ENCODE data around the gene PNLIP. TPM values are rescaled to one million over a fixed set of nuclear protein-coding genes. Genes with fewer than 3 reads are reported as not detected.

The PNLIP gene
- polyA plus RNA-seq, 1 of the 3 experiments (the other 2 are of a cell fraction): not detected

GRCh38 chr10:116614796-116615195 is 69.1 kb downstream of the PNLIP start:
- Histone ChIP-seq H4K20me1 (ENCODE audit: insufficient read depth) (no peaks in the 10 kb centered on the region), H3K4me2 (no peak overlapping the region)
- CTCF ChIA-PET: interaction anchor here (0.7 to 5.2 kb wide), 2 partner anchors 13 to 560 kb away, joined by 3 to 39 read pairs; no protein-coding TSS in a partner anchor

GRCh38 chr10:116615199-116615776 is 69.6 kb downstream of the PNLIP start:
- no peak for DNase-seq
- CTCF ChIA-PET: interaction anchor here (0.7 to 5.2 kb wide), 2 partner anchors 12 to 559 kb away, joined by 3 to 39 read pairs; no protein-coding TSS in a partner anchor
- Histone ChIP-seq H3K9me3 (no peaks in the 10 kb centered on the region), H2AFZ (ENCODE audit: low read depth) (no peak overlapping the region), H3F3A (replicated peaks; ENCODE audit: insufficient read depth) (no peaks in the 10 kb centered on the region), H3K27me3 (ENCODE audit: insufficient read depth) (no peaks in the 10 kb centered on the region; the same call in 1 of the 2 replicates), H3K4me3 (ENCODE audit: low read depth in 2 of 2, low read length in 1 of 2) (no peak overlapping the region), H3K79me2 (ENCODE audit: insufficient read depth) (no peaks in the 10 kb centered on the region), H3K9ac (no peak overlapping the region), H3K4me1 (ENCODE audit: control insufficient read depth in 1 of 2, insufficient read depth in 2 of 2, low read depth in 1 of 2, low read length in 1 of 2) (no peaks in the 10 kb centered on the region), H4K20me1 (ENCODE audit: insufficient read depth) (no peaks in the 10 kb centered on the region), H3K27ac (ENCODE audit: low read depth in 2 of 2, low read length in 1 of 2) (no peak overlapping the region), H3K36me3 (replicated peaks in 1 of 2; ENCODE audit: control insufficient read depth in 1 of 2, insufficient read depth in 2 of 2, low read length in 1 of 2) (no peaks in the 10 kb centered on the region), H3K4me2 (no peak overlapping the region), H3K9me2 (no peaks in the 10 kb centered on the region)
- POLR2A ChIA-PET: no interaction called here
- TF ChIP-seq CHD2 (IDR thresholded peaks at IDR 0.05; ENCODE audit: low read length, partially characterized antibody) (no peak), ELF1 (IDR thresholded peaks at IDR 0.05) (no peak), GATA2 (CRISPR knock-in tag; IDR thresholded peaks at IDR 0.05) (no peak), TEAD4 (IDR thresholded peaks at IDR 0.05; ENCODE audit: borderline replicate concordance, insufficient read depth) (no peak), PBX3 (IDR thresholded peaks at IDR 0.05) (no peak), TCF12 (IDR thresholded peaks at IDR 0.05) (no peak)
- 36% methylated on average over 2 of the region's 3 CpGs for WGBS (ENCODE audit: low lambda C conversion rate)

More at GRCh38 chr10:116614796-116615195, 69.1 kb downstream of the PNLIP start:
- POLR2A ChIA-PET: no interaction called here
- H3F3A ChIP-seq (replicated peaks; ENCODE audit: insufficient read depth): no peaks in the 10 kb centered on the region
- TF ChIP-seq USF1 (IDR thresholded peaks at IDR 0.05; ENCODE audit: borderline replicate concordance, low read depth): no peak
- no peak for TF ChIP-seq PBX3 (IDR thresholded peaks at IDR 0.05)
- TF ChIP-seq RFX5 (IDR thresholded peaks at IDR 0.05; ENCODE audit: low read length): no peak
- no peak for TF ChIP-seq GABPA (IDR thresholded peaks at IDR 0.05; ENCODE audit: low read depth)
- H3K36me3 ChIP-seq (replicated peaks in 1 of 2; ENCODE audit: control insufficient read depth in 1 of 2, insufficient read depth in 2 of 2, low read length in 1 of 2): no peaks in the 10 kb centered on the region
- H3K9me3 ChIP-seq: no peaks in the 10 kb centered on the region
- H3K27ac ChIP-seq (ENCODE audit: low read depth in 2 of 2, low read length in 1 of 2): no peak overlapping the region
- H3K4me1 ChIP-seq (ENCODE audit: control insufficient read depth in 1 of 2, insufficient read depth in 2 of 2, low read depth in 1 of 2, low read length in 1 of 2): no peaks in the 10 kb centered on the region
- H3K27me3 ChIP-seq (ENCODE audit: insufficient read depth): no peaks in the 10 kb centered on the region; the same call in 1 of the 2 replicates
- no peaks in the 10 kb centered on the region for H3K79me2 ChIP-seq (ENCODE audit: insufficient read depth)
- no peak for DNase-seq
- no peak overlapping the region for H3K4me3 ChIP-seq (ENCODE audit: low read depth in 2 of 2, low read length in 1 of 2)
- 27% methylated on average over 2 of the region's 2 CpGs for WGBS (ENCODE audit: low lambda C conversion rate)
- H3K9ac ChIP-seq: no peak overlapping the region
- H2AFZ ChIP-seq (ENCODE audit: low read depth): no peak overlapping the region
- no peaks in the 10 kb centered on the region for H3K9me2 ChIP-seq

Small RNAs within 50 kb of the gene (small RNA-seq; reads per million reads assigned to genes)
- 0 reads per million in 7 experiments for gene RNU6-1090P

Other genes with a start within 250 kb of the PNLIP start
- not detected in 2 replicates for gene CCDC172, start 221.5 kb upstream of the PNLIP start, polyA plus RNA-seq (2012; rRNA removed)
- not detected in 2 replicates for gene PNLIPRP3, start 118.1 kb upstream of the PNLIP start, polyA plus RNA-seq (2012; rRNA removed)
- not detected in 2 replicates for gene PNLIPRP1, start 45.0 kb downstream of the PNLIP start, polyA plus RNA-seq (2012; rRNA removed)
- gene PNLIPRP2, start 75.0 kb downstream of the PNLIP start, polyA plus RNA-seq (2012; rRNA removed): not detected in 2 replicates
- gene HSPA12A, start 196.6 kb downstream of the PNLIP start, polyA plus RNA-seq (2012; rRNA removed): 2.9 and 3.3 TPM in 2 replicates